HG02938 (cell line): Measurements from ENCODE around the gene NHS.
"Not testable (repeated sequence)": the region's sequence is repeated elsewhere in the genome, so short reads cannot be mapped to it uniquely, and the experiment has no call there.

Experiments
- ATAC-seq: cut with Tn5 transposase; IDR thresholded peaks from one replicate; pipeline ENCODE4 v1.9.1; 2021; ENCODE audit warnings: mild to moderate bottlenecking, moderate library complexity; ENCODE audit not compliant: unreplicated experiment

The NHS gene

GRCh38 chrX:17446269-17446668 lies 71.3 kb downstream of the NHS start:
- not testable (repeated sequence) for ATAC-seq

- ATAC-seq: no peak
Observed at GRCh38 chrX:17448188-17448587, 73.2 kb downstream of the NHS start.

- no peak for ATAC-seq
Observed at GRCh38 chrX:17449866-17450265, 74.9 kb downstream of the NHS start.

GRCh38 chrX:17453788-17454187 lies 78.8 kb downstream of the NHS start:
- no peak for ATAC-seq

DNA sequence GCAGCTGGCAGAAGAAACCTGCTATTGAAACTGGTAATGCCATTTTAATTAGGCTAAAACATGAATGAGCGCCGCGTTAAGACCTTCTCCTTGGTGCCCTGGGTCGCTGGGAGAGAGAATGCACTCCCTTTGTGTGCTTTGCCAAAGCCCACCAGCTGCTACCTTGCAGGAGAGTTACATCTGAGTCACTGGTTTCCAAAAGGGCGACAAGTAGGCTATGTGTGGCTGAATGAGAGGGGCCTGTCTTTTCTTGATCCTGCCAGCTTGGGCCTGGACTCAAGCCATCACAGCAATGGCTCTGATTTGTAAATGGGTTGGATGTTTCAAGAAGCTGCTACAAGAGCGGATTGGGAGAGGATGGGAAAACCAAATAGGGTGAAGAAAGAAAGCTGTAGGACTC lies 81.5 kb downstream of the NHS start:
- no peak for ATAC-seq

DNA sequence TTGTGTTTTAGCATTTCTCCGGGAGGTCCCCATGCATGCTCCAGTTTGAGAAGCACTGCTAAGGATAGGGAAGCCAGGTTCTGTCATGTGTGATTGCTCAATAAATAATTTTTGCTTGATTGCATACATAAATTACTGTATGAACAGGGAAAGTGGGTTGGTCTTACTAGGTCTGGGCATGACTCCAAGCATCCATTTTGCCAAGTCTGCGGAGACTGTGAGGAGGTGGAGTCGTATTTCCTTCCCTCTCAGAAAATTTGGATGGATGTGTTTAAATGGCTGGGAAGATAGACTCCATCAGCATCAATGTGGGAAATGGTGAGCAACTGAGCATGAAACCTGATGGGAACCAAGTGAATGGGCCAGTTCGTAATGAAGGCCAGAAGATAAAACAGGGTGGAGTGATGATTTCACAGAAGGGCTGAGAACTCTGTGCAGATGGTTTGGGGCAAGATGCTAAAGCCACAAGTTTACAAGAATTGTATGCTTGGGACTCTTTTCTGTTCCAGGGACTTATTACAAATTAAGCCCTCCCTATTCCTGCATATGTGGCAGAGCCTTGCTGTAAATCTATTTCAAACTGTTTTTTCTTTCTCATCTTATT lies 84.1 kb downstream of the NHS start:
- ATAC-seq: no peak

DNA sequence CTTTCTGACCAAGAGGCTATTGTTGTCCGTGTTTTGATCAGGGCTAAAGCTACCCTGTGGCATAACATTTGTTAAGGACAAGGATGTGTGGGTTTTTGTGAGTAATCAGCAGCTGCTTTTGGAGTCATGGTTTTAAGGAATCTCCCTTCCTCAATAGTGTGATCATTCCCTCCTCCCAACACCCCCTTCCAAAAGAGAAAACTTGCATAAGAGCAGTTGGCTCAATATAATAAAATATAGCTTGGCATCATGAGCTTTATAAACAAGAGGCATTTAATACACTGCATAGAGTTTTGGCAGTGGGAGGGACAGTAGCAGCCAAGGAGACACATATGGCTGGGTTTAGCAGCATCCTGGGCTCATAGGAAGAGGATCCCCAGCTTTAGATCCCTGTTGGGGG lies 84.7 kb downstream of the NHS start:
- ATAC-seq: no peak

DNA sequence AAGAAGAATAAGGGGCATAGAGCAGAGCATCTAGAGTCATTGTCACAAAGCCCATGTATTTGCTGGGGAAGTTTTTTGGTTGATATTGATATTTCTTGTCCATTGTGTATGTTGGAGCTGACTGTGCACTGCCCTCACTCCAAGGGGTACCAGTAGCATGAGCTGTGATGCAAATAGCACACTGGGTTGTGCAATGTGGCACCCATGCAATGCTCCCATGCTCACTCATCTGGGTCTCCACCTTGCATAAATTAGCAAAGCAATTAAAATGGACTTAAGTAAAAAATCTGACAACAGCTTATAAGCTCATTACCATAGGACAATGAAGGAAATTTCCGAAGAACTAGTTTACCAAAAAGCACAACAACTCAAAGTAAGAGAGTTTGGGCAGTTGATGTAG lies 87.9 kb downstream of the NHS start:
- ATAC-seq: no peak

DNA sequence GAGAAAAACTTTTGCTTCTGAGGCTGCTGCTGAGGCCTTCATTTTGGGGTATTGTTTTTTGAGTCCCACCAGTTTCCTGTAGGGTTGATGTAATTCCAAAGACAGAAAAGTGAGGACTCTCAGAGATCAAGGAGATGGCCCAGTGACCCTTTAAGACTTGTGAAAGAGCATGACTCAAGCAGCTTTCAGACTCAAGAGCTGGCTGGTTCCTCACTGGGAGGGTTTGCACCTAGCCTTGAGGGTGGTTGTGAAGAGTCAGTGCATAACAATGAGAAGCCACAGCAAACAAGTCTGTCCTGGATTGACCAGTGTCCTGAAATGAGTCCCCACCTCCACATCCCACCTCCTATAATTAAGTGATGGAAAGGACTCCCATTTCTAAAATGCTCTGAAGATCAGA lies 89.2 kb downstream of the NHS start:
- no peak for ATAC-seq

DNA sequence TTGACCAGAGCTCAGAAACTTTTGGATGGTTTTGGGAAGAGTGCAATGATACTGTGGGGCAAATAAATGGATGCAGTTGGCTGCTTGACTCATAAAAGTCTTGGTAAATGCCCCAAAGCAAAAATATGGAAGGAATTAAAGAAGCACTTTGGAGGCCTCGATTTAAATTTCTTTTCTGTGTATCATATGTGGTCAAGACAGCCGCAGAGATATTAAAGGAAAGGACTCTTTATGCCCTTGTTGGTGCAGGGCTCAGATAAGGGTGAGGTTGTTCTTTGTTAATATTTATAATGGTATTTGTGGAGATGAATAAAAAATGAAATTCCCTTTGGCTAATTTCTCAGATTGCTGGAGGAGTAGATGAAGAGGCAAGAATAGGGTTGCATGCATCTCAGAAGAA lies 90.2 kb downstream of the NHS start:
- ATAC-seq: no peak

- ATAC-seq: no peak
Observed at GRCh38 chrX:17465802-17466201, 90.8 kb downstream of the NHS start.

- no peak for ATAC-seq
Observed at GRCh38 chrX:17470136-17470535, 95.1 kb downstream of the NHS start.

GRCh38 chrX:17471121-17471520 lies 96.1 kb downstream of the NHS start:
- no peak for ATAC-seq

DNA sequence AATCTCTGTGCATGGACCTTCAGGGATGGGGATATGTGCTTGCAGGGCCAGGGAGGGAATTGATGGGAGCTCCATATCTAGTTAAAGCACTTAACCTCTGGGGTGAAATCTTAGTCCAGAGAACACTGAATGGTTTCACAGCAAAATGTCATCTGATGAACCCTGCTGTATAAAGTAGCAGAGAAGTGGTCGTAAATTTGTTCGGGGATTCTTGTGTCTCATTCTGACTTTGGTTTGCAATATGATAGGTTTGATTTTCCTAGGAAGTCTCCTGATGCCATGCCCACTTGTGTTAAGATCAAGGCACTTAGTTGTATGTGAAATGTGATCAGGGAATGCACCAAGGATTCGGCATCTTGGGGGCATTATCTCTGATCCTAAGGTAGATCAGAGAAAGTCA lies 96.9 kb downstream of the NHS start:
- no peak for ATAC-seq

- ATAC-seq: no peak
Observed at GRCh38 chrX:17472424-17472823, 97.4 kb downstream of the NHS start.

GRCh38 chrX:17473021-17473420 lies 98.0 kb downstream of the NHS start:
- ATAC-seq: no peak

DNA sequence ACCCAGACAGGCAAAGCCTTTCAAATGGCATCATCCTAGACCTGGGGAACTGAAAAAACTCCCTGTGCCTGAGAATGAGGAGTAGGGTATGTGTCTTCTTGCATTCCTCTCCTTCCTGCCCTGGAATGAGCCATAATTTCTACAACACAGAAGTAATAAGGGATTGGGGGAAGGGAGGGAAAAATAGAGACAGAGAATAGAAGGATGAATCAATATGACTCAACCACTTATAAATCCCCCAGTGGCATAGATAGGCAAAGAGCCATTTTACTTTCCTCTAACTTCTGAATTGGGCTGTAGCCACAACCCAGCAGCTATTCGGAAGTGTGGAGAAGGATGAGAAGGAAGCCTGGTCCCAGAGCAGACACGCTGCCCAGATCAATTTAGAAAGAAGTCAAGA lies 99.9 kb downstream of the NHS start:
- ATAC-seq: no peak

DNA sequence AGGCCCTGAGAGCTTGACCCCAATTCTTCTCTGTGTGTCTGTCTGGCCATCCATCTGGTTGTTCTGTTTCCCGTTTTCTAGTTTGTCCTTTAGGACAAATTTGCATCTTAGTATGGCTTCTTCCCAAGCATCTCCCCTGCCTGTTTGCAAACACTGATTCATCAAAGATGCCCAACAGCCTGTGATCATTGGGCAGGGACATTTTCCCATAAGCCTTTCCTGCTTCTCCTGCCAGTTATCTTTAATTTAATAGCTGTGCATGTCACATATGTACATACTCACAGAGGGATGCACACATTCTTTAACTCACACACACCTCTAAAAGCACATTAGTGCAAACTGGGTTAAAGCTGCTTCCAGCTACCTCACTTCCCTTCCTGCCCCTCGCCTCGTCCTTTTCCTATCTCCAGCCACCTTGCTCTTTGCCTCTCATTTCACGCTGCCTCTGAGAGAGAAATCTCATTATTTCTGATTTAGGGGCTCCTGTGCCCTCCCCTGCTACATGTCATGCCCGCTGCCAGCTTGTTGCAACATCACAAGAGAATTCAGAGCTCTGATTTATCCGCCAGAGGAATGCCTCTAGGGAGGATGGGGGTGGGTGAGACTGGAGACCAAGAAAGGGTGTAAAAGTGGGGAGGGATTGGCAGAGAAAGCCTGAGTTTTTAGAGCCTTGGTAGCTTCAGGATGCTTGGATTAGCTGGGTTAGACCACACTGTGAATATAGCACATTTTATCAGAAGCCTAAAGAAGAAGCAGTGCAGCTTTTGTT lies 100.6 kb downstream of the NHS start:
- no peak for ATAC-seq

- ATAC-seq: no peak
Observed at GRCh38 chrX:17476411-17476810, 101.4 kb downstream of the NHS start.

DNA sequence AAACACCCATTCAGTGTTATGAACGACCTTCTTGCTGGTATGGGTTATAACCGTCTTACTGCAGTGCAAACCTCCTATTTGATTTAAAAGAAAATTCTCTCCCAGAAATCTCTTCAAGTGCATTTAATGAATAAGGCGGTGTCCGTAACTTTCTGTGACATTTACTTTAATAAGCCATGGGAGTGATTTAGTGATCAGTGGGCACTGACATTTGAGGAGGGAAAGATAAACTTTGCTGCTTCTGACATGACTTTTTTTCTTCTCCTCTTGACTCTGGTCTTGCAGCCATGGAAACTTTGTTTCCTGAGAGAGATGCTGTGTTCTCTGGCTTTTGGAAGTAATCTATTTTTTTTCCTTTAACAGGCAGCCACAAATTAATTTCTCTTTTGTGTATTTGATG lies 106.1 kb downstream of the NHS start:
- ATAC-seq: no peak

- ATAC-seq: no peak
Observed at GRCh38 chrX:17484592-17484991, 109.6 kb downstream of the NHS start.

DNA sequence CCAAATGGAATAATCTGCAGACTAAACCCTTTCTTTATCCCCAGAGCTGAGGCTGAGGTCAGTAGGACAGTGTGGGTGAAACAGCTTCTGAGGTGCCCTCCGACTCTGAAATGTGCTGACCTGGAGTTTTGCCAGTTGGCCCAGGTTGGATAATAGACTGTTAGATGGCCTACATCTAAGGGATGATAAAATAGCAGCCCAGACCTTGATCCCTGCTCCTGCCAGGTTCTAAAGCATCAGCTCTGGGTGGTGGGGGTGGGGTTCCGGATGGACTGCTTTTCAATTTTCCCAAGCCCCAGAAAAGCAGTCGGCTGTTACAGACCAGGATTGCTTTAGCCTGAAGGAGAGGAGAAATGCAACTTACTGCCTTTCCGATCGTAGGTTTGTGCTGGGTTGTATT lies 110.4 kb downstream of the NHS start:
- ATAC-seq: no peak

DNA sequence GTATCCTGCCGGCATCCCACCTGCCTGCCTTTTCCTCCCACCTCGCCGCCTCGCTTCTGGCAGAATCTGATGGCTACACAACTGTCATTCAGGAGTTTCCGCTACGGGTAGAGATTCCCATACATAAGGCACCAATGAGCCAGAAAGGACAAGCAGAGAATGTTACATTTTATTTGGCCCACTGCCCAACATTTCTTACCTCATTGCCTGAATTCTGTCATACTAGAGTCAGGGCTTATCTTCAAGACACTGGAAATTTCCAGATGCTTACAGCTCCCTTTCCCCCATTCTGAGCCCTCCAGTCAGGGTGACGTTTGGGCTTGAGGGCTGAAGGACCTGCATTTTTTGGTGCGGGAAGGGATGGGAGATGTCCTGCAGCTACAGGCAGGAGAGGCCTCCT lies 113.0 kb downstream of the NHS start:
- no peak for ATAC-seq
